T-helper 2 cell treated with Interferon-gamma antibody and Interleukin-4, amounts not matched to agents 100 ng/mL and 5 ng/mL, for 36 hours (primary cell): ENCODE results near the gene UFSP2. TPM values are rescaled to one million over a fixed set of nuclear protein-coding genes. Genes with fewer than 3 reads are reported as not detected.

Experiments used
- intact Hi-C: fragments of 100-400 bp; cut with micrococcal nuclease; formaldehyde crosslinking; loops from one replicate; pipeline ENCODE4 v1.15.1; 2023
- total RNA-seq: library from RNA; stranded (reverse); gene quantifications from 2 replicates; pipeline ENCODE4 v1.2.3, GENCODE V29; 2022

The UFSP2 gene
- total RNA-seq, 1 donor from 2014 or later, result 18.0 TPM

DNA sequence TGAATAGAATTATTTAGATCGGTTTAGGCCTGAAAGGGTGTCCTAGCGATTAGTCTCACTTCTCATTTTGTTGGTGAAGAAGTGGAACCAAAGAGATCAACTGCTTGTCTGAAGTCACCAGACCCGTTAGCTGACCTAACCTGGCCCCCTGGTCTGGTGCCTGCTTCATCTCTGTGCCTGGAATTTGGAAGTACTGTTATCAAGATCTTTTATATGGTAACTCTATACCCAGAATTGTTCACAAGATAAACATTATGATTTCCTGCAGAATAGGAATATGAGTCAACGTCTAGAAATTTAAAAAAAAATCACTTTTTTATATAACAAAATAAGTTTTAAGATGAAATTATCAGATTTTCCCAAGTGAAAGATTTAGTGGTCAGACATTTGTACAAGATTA lies 67.2 kb downstream of the UFSP2 start:
- intact Hi-C loops, result no loop called here

DNA sequence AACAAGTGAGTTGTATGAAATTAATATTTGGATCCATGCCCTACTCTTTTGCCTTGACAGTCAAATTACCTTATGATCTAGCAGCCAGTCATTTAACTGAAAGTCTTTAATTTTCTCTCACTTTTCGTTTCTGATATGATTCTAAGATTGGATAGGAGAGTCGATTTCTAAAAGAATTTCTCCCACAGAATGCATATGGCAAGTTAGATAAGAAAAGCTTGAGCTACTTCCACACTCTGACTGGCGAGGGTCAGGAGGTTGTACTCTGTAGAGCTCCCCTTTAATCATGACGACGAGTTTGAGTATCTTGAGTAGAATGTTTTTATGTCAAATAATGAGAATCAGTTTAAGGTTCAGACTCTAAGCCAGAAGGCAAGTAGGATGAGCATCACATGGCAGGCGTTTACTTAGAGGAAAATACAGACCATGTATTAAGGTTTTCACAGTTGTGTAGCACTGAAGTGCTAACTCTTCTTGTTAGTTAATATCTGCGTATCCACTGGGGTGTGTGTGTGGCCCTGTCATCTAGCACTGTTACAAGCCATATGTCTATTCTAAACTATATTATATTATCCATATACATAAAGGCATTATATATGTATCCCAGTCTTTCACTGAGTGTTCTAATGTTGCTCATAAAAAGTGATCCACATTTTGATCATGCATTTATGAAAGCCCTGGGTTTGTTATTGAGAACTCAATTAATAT lies 67.9 kb downstream of the UFSP2 start:
- intact Hi-C loops, result no loop called here

DNA sequence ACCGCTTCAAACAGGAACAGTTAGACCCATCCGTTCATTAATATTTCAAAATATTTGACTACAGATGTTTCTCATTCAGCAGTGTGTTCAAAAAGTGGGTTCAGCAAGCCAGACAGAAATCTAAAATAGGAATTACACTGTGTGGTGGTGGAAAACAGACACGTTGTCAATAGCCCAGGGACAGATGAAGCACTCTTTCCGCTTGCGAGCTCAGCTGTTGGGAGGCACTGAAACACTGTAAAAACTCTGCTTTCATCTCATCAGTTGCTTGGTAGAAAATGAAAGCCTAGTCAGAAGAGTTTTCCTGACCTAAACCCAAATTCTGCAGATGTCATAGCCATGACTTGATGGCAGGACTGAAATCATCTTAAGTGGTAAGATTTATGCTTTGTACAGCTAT lies 68.6 kb downstream of the UFSP2 start:
- intact Hi-C loops, result no loop called here

DNA sequence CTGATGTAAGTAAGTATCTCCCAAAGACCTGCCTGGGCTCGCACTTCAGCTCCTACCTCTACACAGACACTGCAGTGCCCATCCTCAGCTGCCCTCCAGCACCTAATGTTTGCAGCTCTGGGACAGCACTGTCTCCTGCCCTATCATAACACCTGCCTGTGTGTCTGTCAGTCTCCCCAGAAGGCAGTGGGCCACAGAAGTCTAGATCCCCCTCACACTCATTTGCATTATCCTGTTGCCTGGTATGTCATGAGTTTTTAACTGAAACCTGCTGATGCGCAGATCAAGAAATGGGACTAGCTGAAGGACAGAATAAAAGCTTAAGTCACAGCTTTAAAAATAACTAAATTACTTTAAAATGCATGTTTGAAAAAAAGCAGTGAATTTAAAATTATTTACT lies 73.0 kb downstream of the UFSP2 start:
- intact Hi-C loops, result no loop called here

DNA sequence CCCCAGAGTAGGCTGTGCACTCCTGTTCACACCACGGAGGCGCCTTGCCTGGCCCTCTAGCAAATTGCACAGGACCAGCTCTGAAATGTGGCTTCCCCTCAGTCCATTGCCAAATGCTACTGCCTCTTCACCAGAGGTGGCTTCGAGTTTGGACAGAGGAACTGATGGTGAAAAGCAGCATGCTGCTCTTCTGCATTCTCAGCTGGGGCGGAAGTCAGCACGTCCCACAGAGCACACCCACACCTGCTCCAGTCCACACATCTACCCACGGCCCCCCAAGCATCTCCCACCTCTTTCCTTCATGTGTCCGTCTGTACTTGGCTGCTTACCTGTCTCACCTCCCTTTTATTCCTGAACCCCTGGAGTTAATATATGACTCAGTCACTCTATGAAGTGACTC lies 73.6 kb downstream of the UFSP2 start:
- intact Hi-C loops, result no loop called here

DNA sequence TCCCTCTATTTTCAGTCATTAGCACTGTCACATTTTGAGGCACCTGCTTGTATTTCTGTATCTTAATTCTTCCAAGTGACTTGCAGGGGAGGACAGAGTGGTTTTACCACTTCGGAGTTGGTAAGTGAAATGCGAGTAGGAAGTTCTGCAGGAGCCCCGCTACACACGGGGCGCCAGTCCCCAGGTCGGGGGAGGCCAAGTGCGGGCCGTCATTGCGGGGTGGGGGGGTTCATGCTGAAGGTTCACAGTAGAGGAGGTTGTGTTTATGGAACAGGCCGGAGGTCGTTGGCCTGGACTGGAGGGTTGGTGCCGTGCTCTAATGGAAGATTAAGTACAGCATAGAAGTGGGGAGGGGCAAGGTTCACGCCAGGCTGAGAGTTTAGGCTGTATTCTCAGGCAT lies 74.1 kb downstream of the UFSP2 start:
- intact Hi-C loops, result no loop called here

Other genes starting within 250 kb of the UFSP2 start
- 26.7 and 31.6 TPM in 2 replicates for gene CFAP97, start 222.0 kb downstream of the UFSP2 start, total RNA-seq
- gene SNX25, start 216.4 kb downstream of the UFSP2 start, total RNA-seq, result 13.3 and 13.5 TPM in 2 replicates
- gene LRP2BP, start 30.0 kb downstream of the UFSP2 start, total RNA-seq, result 0.59 and 0.70 TPM in 2 replicates
- gene ANKRD37, start 29.1 kb downstream of the UFSP2 start, total RNA-seq, result 11.2 TPM in 2 replicates
- not detected in 2 replicates for gene CCDC110, start 45.8 kb upstream of the UFSP2 start, total RNA-seq
- gene PDLIM3, start 109.5 kb upstream of the UFSP2 start, total RNA-seq, result not detected in 2 replicates